ENCODE results near the gene RASAL3. TPM values are rescaled to one million over a fixed set of nuclear protein-coding genes. Genes with fewer than 3 reads are reported as not detected.

The RASAL3 gene
- total RNA-seq, 4 donors from 2014 or later = 2.0 to 6.9 (median 3.6) TPM

DNA sequence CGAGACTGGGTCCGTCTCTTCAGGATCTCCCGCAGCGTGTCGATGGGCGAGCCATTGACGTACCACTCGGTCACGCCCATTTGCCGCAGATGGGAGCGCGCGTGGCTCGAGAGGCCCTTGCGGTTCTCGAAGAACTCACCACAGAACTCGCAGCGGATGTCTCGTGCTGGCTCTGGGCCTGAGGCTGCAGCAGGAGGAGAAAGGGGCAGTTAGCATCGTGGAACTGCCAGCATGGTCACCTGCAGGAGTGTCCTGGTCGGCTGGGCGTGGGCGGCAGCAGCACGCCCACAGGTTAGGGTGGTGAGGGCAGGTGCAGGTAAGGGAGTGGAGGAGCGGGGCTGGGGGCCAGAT is 37.0 kb downstream of the RASAL3 start:
- no peak for ATAC-seq (ENCODE audit: low FRiP score)
- TF ChIP-seq, protein P1, sequence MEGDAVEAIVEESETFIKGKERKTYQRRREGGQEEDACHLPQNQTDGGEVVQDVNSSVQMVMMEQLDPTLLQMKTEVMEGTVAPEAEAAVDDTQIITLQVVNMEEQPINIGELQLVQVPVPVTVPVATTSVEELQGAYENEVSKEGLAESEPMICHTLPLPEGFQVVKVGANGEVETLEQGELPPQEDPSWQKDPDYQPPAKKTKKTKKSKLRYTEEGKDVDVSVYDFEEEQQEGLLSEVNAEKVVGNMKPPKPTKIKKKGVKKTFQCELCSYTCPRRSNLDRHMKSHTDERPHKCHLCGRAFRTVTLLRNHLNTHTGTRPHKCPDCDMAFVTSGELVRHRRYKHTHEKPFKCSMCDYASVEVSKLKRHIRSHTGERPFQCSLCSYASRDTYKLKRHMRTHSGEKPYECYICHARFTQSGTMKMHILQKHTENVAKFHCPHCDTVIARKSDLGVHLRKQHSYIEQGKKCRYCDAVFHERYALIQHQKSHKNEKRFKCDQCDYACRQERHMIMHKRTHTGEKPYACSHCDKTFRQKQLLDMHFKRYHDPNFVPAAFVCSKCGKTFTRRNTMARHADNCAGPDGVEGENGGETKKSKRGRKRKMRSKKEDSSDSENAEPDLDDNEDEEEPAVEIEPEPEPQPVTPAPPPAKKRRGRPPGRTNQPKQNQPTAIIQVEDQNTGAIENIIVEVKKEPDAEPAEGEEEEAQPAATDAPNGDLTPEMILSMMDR (IDR thresholded peaks at IDR 0.05) = no peak
- no peak for DNase-seq (ENCODE audit: low spot score)

DNA sequence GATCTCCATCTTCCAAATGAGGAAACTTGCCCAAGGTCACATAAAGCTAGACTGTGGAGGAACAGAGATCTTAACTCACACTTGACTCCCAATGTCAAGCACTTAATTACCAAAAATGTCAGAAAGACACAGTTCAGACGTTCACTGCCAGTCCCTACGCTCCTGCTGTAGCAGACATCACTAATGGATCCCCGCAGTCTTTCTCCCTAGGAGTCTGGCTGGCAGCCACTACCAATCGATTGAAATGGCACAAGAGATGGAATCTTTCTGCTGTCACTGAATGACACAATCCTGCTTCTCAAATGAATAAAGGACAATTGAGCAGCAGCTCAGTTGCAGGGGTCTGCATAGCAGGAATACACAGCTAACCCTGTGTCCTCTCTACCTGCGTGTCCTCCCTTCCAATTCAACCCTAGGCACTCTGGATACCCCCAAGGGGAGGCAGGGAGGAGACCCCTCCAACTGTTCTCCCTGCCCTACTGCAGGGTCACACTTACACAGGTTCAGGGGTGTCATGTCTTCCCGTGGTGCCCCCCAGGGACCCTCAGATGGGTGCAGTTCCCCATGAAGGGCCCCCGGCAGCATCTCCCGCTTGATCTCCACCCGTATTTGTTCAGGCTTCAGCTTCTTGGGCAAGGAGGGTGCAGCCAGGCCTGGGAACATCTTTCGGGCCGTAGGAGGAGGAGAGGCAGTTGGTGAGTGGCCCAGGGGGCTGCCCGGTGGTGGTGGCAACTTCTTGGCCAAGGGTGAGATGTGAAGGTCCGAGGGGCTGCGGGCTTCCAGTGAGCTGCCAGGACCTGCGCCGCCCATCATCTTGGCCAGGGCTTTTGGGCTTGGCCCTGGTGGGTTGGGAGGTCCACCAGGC is 37.6 kb downstream of the RASAL3 start:
- TF ChIP-seq, protein P1 (IDR thresholded peaks at IDR 0.05) = no peak
- DNase-seq (ENCODE audit: low spot score) = no peak
- no peak for ATAC-seq (ENCODE audit: low FRiP score)

DNA sequence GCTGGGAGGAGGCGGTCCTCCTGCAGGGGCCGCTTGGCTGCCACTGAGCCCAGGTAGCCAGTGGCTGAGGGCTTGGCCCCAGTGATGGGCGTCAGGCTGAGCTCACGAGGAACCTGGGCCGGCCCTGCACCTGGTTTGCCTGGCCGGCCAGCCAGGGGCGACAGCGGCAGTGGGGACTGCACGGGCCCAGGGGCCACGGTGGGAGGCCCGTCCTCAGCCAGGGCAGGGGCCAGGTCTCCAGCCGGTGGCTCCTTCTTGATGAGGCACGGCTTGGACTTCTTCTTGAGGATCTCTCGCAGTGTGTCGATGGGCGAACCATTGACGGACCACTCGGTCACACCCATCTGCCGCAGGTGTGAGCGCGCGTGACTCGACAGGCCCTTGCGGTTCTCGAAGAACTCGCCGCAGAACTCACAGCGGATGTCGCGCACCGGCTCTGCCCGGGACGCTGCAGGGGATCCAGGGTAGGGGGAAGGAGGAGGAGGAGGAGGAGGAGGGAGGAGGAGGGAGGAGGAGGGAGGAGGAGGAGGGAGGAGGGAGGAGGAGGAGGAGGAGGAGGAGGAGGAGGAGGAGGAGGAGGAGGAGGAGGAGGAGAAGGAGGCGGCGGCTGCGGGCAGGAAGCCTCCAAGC is 38.9 kb downstream of the RASAL3 start:
- no peak for ATAC-seq (ENCODE audit: low FRiP score)
- TF ChIP-seq, protein P1 (IDR thresholded peaks at IDR 0.05) = no peak
- no peak for DNase-seq (ENCODE audit: low spot score)

DNA sequence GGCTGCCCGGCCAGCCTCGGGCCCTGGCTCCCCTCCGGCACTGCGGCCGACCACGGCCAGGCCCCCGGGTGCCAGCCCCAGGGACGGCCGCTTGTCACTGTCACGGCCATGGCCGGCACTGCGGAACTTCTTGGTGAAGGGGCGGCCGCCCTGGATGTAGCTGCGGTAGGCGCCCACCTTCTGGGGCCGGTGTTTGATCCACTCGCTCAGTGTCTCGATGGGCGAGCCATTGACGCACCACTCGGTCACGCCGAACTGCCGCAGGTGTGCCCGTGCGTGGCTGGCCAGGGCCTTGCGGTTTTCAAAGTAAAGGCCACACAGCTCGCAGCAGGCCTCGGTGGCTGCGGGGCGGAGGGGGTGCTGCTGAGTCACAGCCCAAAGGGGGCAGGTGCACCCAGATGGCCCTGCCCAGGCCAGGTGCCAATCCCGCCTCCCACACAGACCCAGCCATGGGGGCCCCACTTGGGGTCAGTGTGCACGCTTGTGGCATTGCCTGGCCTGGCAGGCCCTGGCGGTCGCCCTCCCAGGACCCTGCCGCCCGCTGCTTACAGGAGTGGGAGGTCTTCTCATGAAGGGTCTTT is 39.6 kb downstream of the RASAL3 start:
- no peak for ATAC-seq (ENCODE audit: low FRiP score)
- DNase-seq (ENCODE audit: low spot score) = no peak

DNA sequence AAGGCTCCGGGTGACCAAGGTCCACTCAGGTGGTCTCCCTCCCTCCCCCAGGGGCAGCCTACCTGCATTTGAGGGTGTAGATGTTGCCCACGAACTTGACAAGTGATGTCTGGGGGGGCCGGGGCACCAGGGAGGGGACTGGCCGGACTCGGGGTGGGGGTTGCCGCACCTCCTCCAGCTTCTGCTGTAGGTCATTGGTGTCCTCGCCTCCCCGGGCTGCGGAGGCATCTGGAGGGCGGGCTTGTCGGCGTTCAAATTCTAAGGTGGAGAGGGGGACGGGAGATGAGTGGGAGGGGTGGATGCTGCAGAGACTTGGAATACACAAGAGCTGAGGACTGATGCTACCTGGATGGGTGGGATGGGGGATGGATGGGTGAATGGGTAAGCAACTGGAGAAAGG is 40.2 kb downstream of the RASAL3 start:
- TF ChIP-seq, protein P1 (IDR thresholded peaks at IDR 0.05) = no peak
- no peak for DNase-seq (ENCODE audit: low spot score)
- no peak for ATAC-seq (ENCODE audit: low FRiP score)

More for the DNA sequence above, 39.6 kb downstream of the RASAL3 start:
- TF ChIP-seq, protein P1 (IDR thresholded peaks at IDR 0.05) = no peak

DNA sequence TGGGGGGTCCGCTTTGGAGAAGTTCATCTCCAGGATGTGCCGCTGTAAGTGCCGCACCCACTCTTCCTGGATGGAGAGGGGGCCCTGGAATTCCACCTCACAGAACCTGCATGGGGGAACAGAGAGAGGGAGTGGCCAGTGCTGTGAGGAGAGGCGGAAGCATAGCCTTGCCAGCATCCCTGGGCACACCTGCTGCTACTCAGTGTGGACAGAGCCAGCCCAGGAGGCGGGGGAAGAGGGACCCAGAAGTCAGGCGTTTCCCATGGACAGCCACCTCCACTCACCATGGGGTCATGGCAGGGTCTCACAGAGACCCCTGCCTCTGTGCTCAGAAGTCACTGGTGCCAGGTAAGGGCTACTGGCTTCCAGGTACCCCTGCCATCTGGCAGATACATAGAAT is 41.2 kb downstream of the RASAL3 start:
- no peak for DNase-seq (ENCODE audit: low spot score)
- no peak for ATAC-seq (ENCODE audit: low FRiP score)
- TF ChIP-seq, protein P1 (IDR thresholded peaks at IDR 0.05) = no peak
